Endothelial cell of umbilical vein (primary cell): ENCODE results near the gene EHD3. TPM values are rescaled to one million over a fixed set of nuclear protein-coding genes. Genes with fewer than 3 reads are reported as not detected.

Experiments used
- BruUV-seq: library from RNA; stranded (reverse); fragments of 400-500 nt; replicated peaks from 2 replicates; lab custom pipeline; 2021; lab: Mats Ljungman, UMichigan
- CTCF ChIA-PET: fragments of 300-600, 350-600 bp; sonication (Branson Sonifier 250); formaldehyde crosslinking; loops from one replicate; lab custom pipeline; 2021; ENCODE audit warnings: antibody characterized with exemption, inconsistent platforms; lab: Charles Lee
- POLR2A ChIA-PET: fragments of 300-600, 350-600 bp; sonication (Branson Sonifier 250); formaldehyde crosslinking; loops from one replicate; lab custom pipeline; 2021; ENCODE audit warnings: antibody characterized with exemption, inconsistent platforms; lab: Charles Lee
- DNase-seq: peaks from one replicate; pipeline ENCODE4 v3.0.0-alpha.2; 2011; ENCODE audit warnings: low read depth, low spot score
- FAIRE-seq: peaks from 2 replicates; lab custom pipeline; 2011; peaks lifted over from hg19 to GRCh38; lab: Jason Lieb, UNC
- H2AFZ ChIP-seq: 2 replicates; pipeline ENCODE4 v1.6.0; 2012; ENCODE audit warnings: low read depth, low read length, control low read depth, inconsistent platforms
- H3K27ac ChIP-seq: 2 replicates; pipeline ENCODE4 v1.5.1; 2011; ENCODE audit warnings: low read depth, mild to moderate bottlenecking, control low read depth, low read length, moderate library complexity; ENCODE audit not compliant: insufficient read depth
- H3K27me3 ChIP-seq, 2 experiments: 2 replicates each; pipeline versions ENCODE4 v1.6.0 to v1.6.1; 2011; ENCODE audit warnings: low read length in 2 of 2, mixed read lengths in 1 of 2; ENCODE audit not compliant: control insufficient read depth in 2 of 2, insufficient read depth in 2 of 2
- H3K36me3 ChIP-seq, 2 experiments: 2 replicates in 1 of 2; 3 replicates in 1 of 2; pipeline ENCODE4 v1.5.1; 2011; ENCODE audit warnings: low read length in 2 of 2, mild to moderate bottlenecking in 1 of 2, moderate library complexity in 1 of 2; ENCODE audit not compliant: control insufficient read depth in 2 of 2, insufficient read depth in 2 of 2; ENCODE audit errors: extremely low read depth in 1 of 2
- H3K4me1 ChIP-seq: 3 replicates; pipeline ENCODE4 v1.5.1; 2011; ENCODE audit warnings: mild to moderate bottlenecking, low read length; ENCODE audit not compliant: control insufficient read depth, insufficient read depth; ENCODE audit errors: extremely low read depth
- H3K4me2 ChIP-seq: 2 replicates; pipeline ENCODE4 v1.6.1; 2011; ENCODE audit warnings: low read length, control low read depth, mixed read lengths; ENCODE audit not compliant: insufficient read depth
- H3K4me3 ChIP-seq, 3 experiments: fragments of 200-600 bp in 1 of 3; sonication (generic), shearing (Covaris generic) in 1 of 3; replicated peaks in 1 of 3; 2 replicates each; pipeline ENCODE4 v1.5.1; 2011 to 2016; ENCODE audit warnings: control low read depth in 3 of 3, low read length in 3 of 3, mild to moderate bottlenecking in 2 of 3, inconsistent platforms in 1 of 3, low read depth in 1 of 3, moderate library complexity in 1 of 3; ENCODE audit not compliant: insufficient read depth in 1 of 3
- H3K79me2 ChIP-seq: 2 replicates; pipeline ENCODE4 v1.6.0; 2012; ENCODE audit warnings: low read length, inconsistent platforms; ENCODE audit not compliant: control insufficient read depth, insufficient read depth
- H3K9ac ChIP-seq: replicated peaks from 2 replicates; pipeline ENCODE3; 2011; ENCODE audit warnings: low read length, control low read depth; ENCODE audit not compliant: insufficient read depth; ENCODE audit errors: extremely low read depth
- H3K9me1 ChIP-seq: replicated peaks from 3 replicates; pipeline ENCODE4 v1.6.0; 2011; ENCODE audit warnings: mild to moderate bottlenecking, low read length; ENCODE audit not compliant: control insufficient read depth, insufficient read depth; ENCODE audit errors: extremely low read depth
- H3K9me3 ChIP-seq: replicated peaks from 2 replicates; pipeline ENCODE4 v1.5.1; 2012; ENCODE audit warnings: low read length, inconsistent platforms; ENCODE audit not compliant: control insufficient read depth, insufficient read depth
- H4K20me1 ChIP-seq: replicated peaks from 2 replicates; pipeline ENCODE3; 2011; ENCODE audit warnings: mild to moderate bottlenecking, low read length; ENCODE audit not compliant: control insufficient read depth, insufficient read depth; ENCODE audit errors: extremely low read depth
- CTCF ChIP-seq, 2 donors: IDR thresholded peaks; 1 replicate in 1 of 2; 2 replicates in 1 of 2; pipeline ENCODE4 v1.5.1; 2011; ENCODE audit warnings: low read length in 2 of 2, mild to moderate bottlenecking in 2 of 2, moderate library complexity in 2 of 2, control low read depth in 1 of 2, inconsistent platforms in 1 of 2, low read depth in 1 of 2; ENCODE audit not compliant: insufficient read depth in 1 of 2; ENCODE audit errors: extremely low read depth in 1 of 2
- EZH2 ChIP-seq: IDR thresholded peaks from 2 replicates; pipeline ENCODE4 v1.6.1; 2012; ENCODE audit warnings: borderline replicate concordance, low read depth, mild to moderate bottlenecking, moderate library complexity, low read length, inconsistent platforms; ENCODE audit not compliant: severe bottlenecking
- FOS ChIP-seq: IDR thresholded peaks from 2 replicates; pipeline ENCODE4 v1.6.1; 2011; ENCODE audit warnings: mild to moderate bottlenecking, low read length, moderate library complexity, borderline replicate concordance; ENCODE audit not compliant: insufficient read depth
- GATA2 ChIP-seq: IDR thresholded peaks from 2 replicates; pipeline ENCODE4 v1.7.0; 2011; ENCODE audit warnings: low read depth, mild to moderate bottlenecking, moderate library complexity, mixed read lengths, low read length; ENCODE audit not compliant: insufficient read length, insufficient read depth
- JUN ChIP-seq: IDR thresholded peaks from 2 replicates; pipeline ENCODE4 v1.6.1; 2011; ENCODE audit warnings: borderline replicate concordance, low read depth; ENCODE audit not compliant: insufficient read length, insufficient read depth
- MAX ChIP-seq: IDR thresholded peaks from 2 replicates; pipeline ENCODE4 v1.6.1; 2011; ENCODE audit not compliant: insufficient read depth, insufficient read length
- MYC ChIP-seq: IDR thresholded peaks from one replicate; pipeline ENCODE4 v1.6.1; 2011; ENCODE audit warnings: mild to moderate bottlenecking, low read depth, low read length
- POLR2A ChIP-seq: IDR thresholded peaks from 2 replicates; pipeline ENCODE4 v1.6.1; 2012; ENCODE audit warnings: low read depth, mild to moderate bottlenecking, control low read depth, low read length
- POLR2AphosphoS5 ChIP-seq: IDR thresholded peaks from 2 replicates; pipeline ENCODE4 v1.6.1; 2012; ENCODE audit warnings: low read depth, mild to moderate bottlenecking, control low read depth, low read length, moderate library complexity; ENCODE audit not compliant: insufficient read depth
- dilution Hi-C: fragments of 300-500 bp; cut with MboI; formaldehyde crosslinking; loops from one replicate; pipeline ENCODE4 v1.15.0; 2019; ENCODE audit warnings: low sequenced_read_pairs; ENCODE audit not compliant: extremely low pct_ligation_motif_present
- intact Hi-C: fragments of 100-400 bp; cut with micrococcal nuclease; formaldehyde crosslinking; loops from one replicate; pipeline ENCODE4 v1.10.0; 2022
- polyA plus RNA-seq, 4 experiments: library from polyadenylated mRNA; depleted of rRNA in 3 of 4; stranded (reverse) in 3 of 4; unstranded in 1 of 4; fragments of >200 nt; gene quantifications; 2 replicates each; pipeline versions ENCODE4 v1.2.1 to v1.2.3, GENCODE V29; 2011 to 2012; ENCODE audit warnings: missing spikeins in 1 of 4
- total RNA-seq: library from RNA; stranded (reverse); gene quantifications from 2 replicates; pipeline ENCODE4 v1.2.3, GENCODE V29; 2021

EHD3 gene
- total and polyA plus RNA-seq, 2 donors (not counting 3 experiments of a cell fraction or from before 2014, with no cell fraction given): 6.5 to 12.1 TPM

GRCh38 chr2:31274401-31275075 is 40.6 kb downstream of the EHD3 start:
- ChIA-PET POLR2A (no interaction called here), CTCF (interaction anchor here (0.7 kb wide), 1 partner anchor 22 kb away, joined by 3 read pairs; no protein-coding TSS in a partner anchor)
- no peak overlapping the region for H2AFZ ChIP-seq
- peaks cover 0 to 2% of the 10 kb centered on the region in 2 experiments for H3K27me3 ChIP-seq
- intact Hi-C loops: no loop called here
- no TSS peak for BruUV-seq
- H3K4me1 ChIP-seq: peaks cover 3% of the 10 kb centered on the region
- no peak overlapping the region for H3K4me3 ChIP-seq
- FAIRE-seq (no peak), DNase-seq (no peak)
- no peak overlapping the region for H3K27ac ChIP-seq
- dilution Hi-C loops: no loop called here
- no peaks in the 10 kb centered on the region for H3K9me1 ChIP-seq
- no peaks in the 10 kb centered on the region for H3K9me3 ChIP-seq
- H4K20me1 ChIP-seq: no peaks in the 10 kb centered on the region
- no peak for TF ChIP-seq POLR2A
- TF ChIP-seq MYC: no peak
- TF ChIP-seq POLR2AphosphoS5: no peak
- no peak overlapping the region for H3K4me2 ChIP-seq
- H3K79me2 ChIP-seq: no peaks in the 10 kb centered on the region
- no peak overlapping the region for H3K9ac ChIP-seq
- H3K36me3 ChIP-seq: no peaks in the 10 kb centered on the region

GRCh38 chr2:31275976-31276375 is 42.0 kb downstream of the EHD3 start:
- Histone ChIP-seq H3K27me3 (peaks cover 0 to 2% of the 10 kb centered on the region in 2 experiments), H3K79me2 (no peaks in the 10 kb centered on the region), H3K36me3 (no peaks in the 10 kb centered on the region), H3K4me3 (no peak overlapping the region), H3K4me2 (no peak overlapping the region), H3K9ac (no peak overlapping the region), H2AFZ (no peak overlapping the region), H3K9me3 (no peaks in the 10 kb centered on the region), H3K27ac (no peak overlapping the region), H3K4me1 (peaks cover 3% of the 10 kb centered on the region), H4K20me1 (no peaks in the 10 kb centered on the region), H3K9me1 (no peaks in the 10 kb centered on the region)
- ChIA-PET CTCF (no interaction called here), POLR2A (no interaction called here)
- intact Hi-C loops (no loop called here), dilution Hi-C loops (no loop called here)
- no peak for TF ChIP-seq POLR2AphosphoS5
- no peak for TF ChIP-seq MAX
- TF ChIP-seq FOS: no peak
- no peak for TF ChIP-seq CTCF (IDR thresholded peaks at IDR 0.05; ENCODE audit: extremely low read depth in 1 of 2, insufficient read depth in 1 of 2, low read depth in 1 of 2, low read length in 2 of 2)
- TF ChIP-seq EZH2: no peak
- no peak for TF ChIP-seq MYC
- TF ChIP-seq POLR2A: no peak
- no peak for TF ChIP-seq GATA2
- TF ChIP-seq JUN: no peak
- no peak for FAIRE-seq
- DNase-seq: no peak
- no TSS peak for BruUV-seq
